Psoas muscle (tissue), 8 donors: ENCODE data around the gene FAM131B. TPM values are rescaled to one million over a fixed set of nuclear protein-coding genes. Genes with fewer than 3 reads are reported as not detected.

Experiments
- ATAC-seq, 4 donors: fragments of 200-7000 bp; cut with Tn5 transposase; one replicate each; pipeline ENCODE4 v1.9.1; 2020; ENCODE audit warnings: moderate library complexity in 3 of 4, mild to moderate bottlenecking in 2 of 4
- DNase-seq, 2 donors: peaks; one replicate each; pipeline ENCODE4 v3.0.0-alpha.2; 2020
- H3K27ac ChIP-seq: fragments of 200-600 bp; one replicate; pipeline ENCODE4 v1.8.0; 2022
- H3K27me3 ChIP-seq, 3 donors: fragments of 200-600 bp in 1 of 3; one replicate each; pipeline versions ENCODE4 v1.6.1 to v1.8.0; 2013 to 2022; ENCODE audit warnings: low read length in 2 of 3, mild to moderate bottlenecking in 2 of 3, moderate library complexity in 1 of 3; ENCODE audit not compliant: insufficient read depth in 3 of 3
- H3K36me3 ChIP-seq, 2 donors: fragments of 200-600 bp in 1 of 2; one replicate each; pipeline versions ENCODE4 v1.6.1 to v1.8.0; 2013 to 2022; ENCODE audit warnings: low read depth in 1 of 2, mild to moderate bottlenecking in 1 of 2, moderate library complexity in 1 of 2; ENCODE audit not compliant: insufficient read depth in 1 of 2
- H3K4me1 ChIP-seq: fragments of 200-600 bp; one replicate; pipeline ENCODE4 v1.8.0; 2022
- H3K4me3 ChIP-seq: fragments of 200-600 bp; one replicate; pipeline ENCODE4 v1.8.0; 2022; ENCODE audit warnings: mild to moderate bottlenecking
- H3K9me3 ChIP-seq: fragments of 200-600 bp; one replicate; pipeline ENCODE4 v1.8.0; 2022
- CTCF ChIP-seq: fragments of 200-600 bp; IDR thresholded peaks from one replicate; pipeline ENCODE4 v1.8.0; 2022; ENCODE audit warnings: antibody characterized with exemption
- WGBS, 3 donors: extraction: QIAGEN DNeasy Blood & Tissue Kit; methylation state at CpG; one replicate each; pipeline versions ENCODE4 v1.1.6 to v1.1.7; 2013; 5-methylcytosine and 5-hydroxymethylcytosine counted together
- intact Hi-C, 2 donors: fragments of 100-400 bp; cut with DNase I; formaldehyde crosslinking; loops; one replicate each; pipeline versions ENCODE4 v1.11.0 to v1.14.2; 2022
- long read RNA-seq, 2 donors: library from polyadenylated mRNA; unstranded; transcript quantifications; one replicate each; pipeline ENCODE4 v2.0.0, GENCODE V29; 2021
- polyA plus RNA-seq, 3 donors: library from polyadenylated mRNA; stranded (reverse); fragments of 200-250 nt; gene quantifications; one replicate each; pipeline ENCODE4 v1.2.3, GENCODE V29; 2013
- total RNA-seq, 4 donors: library from RNA; stranded (reverse); fragmentation: NEBNext Ultra II Directional in 2 of 4; extraction: Animal tissue kit (Norgen Biotek cat#: 25700) in 2 of 4; gene quantifications; one replicate each; pipeline versions ENCODE4 v1.2.1 to v1.2.4, GENCODE V29; 2021 to 2023
- donor health status: healthy with polysubstance abuse.
- donor health status: DM: no; HTN: no; CAD: no; lungs with moderate emphysema.
- donor health status: Bipolar disorder and iron deficiency.
- donor health status: healthy.
- donor health status: DM: yes; HTN: yes; CAD: no.
- donor health status: DM: no; HTN: no; CAD: no.
- donor health status: DM: no; HTN: no; CAD: no.
- donor health status: DM: yes; HTN: yes; CAD: no.

The FAM131B gene
- total RNA-seq (1 to 10 TPM in 1 of 4 donors, under 1 TPM in 3; 0.25 to 1.0 (median 0.61) TPM), polyA plus RNA-seq (under 1 TPM; 0.13 to 0.27 (median 0.21) TPM)
- long read RNA-seq, donor 1: 0 reads
- long read RNA-seq, donor 2, partial matches to known transcripts: 0 of 1 reads
- long read RNA-seq, donor 2, other reads (novel, unspliced or antisense): 1 of 1 reads

- Histone ChIP-seq H3K9me3 (no peaks in the 10 kb centered on the region), H3K27ac (no peak within 1 kb of the TSS), H3K4me3 (peak within 1 kb of the TSS; percentile 69), H3K36me3 (no peaks in the 10 kb centered on the region), H3K27me3 (peaks cover 0 to 42% (median 15%) of the 10 kb centered on the region in 3 donors), H3K4me1 (no peaks in the 10 kb centered on the region)
- ATAC-seq (peak; percentile 36 to 58 (median 43)), DNase-seq (no peak)
- TF ChIP-seq CTCF: no peak
- 0 to 1% (median 1%) methylated on average over 39 to 106 of the region's 112 CpGs for WGBS, 3 donors
- intact Hi-C loops: no loop called here
These were observed at the start of gene FAM131B for GRCh38 chr7:143362131-143363015. FAM131B (minus strand) TSS chr7:143362713; CDS start chr7:143362603, 110 bp downstream.

- no peaks in the 10 kb centered on the region for H3K4me1 ChIP-seq
- no peak overlapping the region for H3K27ac ChIP-seq
- no peaks in the 10 kb centered on the region for H3K27me3 ChIP-seq
- 82 to 84% (median 82%) methylated on average over 5 of the region's 5 CpGs for WGBS, 3 donors
- DNase-seq (no peak), ATAC-seq (no peak)
- no peaks in the 10 kb centered on the region for H3K9me3 ChIP-seq
- intact Hi-C loops: loop anchor here in 1 of 2 donors (2.0 to 5.0 kb wide), 2 partner anchors 105 to 169 kb away; no protein-coding TSS in a partner anchor
- H3K4me3 ChIP-seq: no peak overlapping the region
- H3K36me3 ChIP-seq: no peaks in the 10 kb centered on the region
- TF ChIP-seq CTCF: no peak
These were observed 49.6 kb upstream of the FAM131B start for GRCh38 chr7:143411976-143412708.

GRCh38 chr7:143410521-143411004 lies 48.0 kb upstream of the FAM131B start:
- no peak for TF ChIP-seq CTCF
- H3K9me3 ChIP-seq: no peaks in the 10 kb centered on the region
- DNase-seq (no peak), ATAC-seq (peak in 2 of 4 donors; percentile 13 to 57)
- no peak overlapping the region for H3K27ac ChIP-seq
- intact Hi-C loops: loop anchor here in 1 of 2 donors (2.0 to 5.0 kb wide), 2 partner anchors 103 to 168 kb away; no protein-coding TSS in a partner anchor
- H3K4me3 ChIP-seq: no peak overlapping the region
- H3K4me1 ChIP-seq: no peaks in the 10 kb centered on the region
- H3K27me3 ChIP-seq: no peaks in the 10 kb centered on the region
- WGBS, 3 donors: 36 to 51% (median 39%) methylated on average over 6 of the region's 6 CpGs
- H3K36me3 ChIP-seq: no peaks in the 10 kb centered on the region

GRCh38 chr7:143408686-143409561 lies 46.4 kb upstream of the FAM131B start, which contains the start of gene EPHA1:
EPHA1 (minus strand) TSS chr7:143408856; CDS start chr7:143408805, 51 bp downstream.
- TF ChIP-seq CTCF: no peak
- WGBS, 3 donors: 23 to 40% (median 33%) methylated on average over 13 to 39 of the region's 39 CpGs
- Histone ChIP-seq H3K4me3 (no peak within 1 kb of the TSS), H3K4me1 (no peaks in the 10 kb centered on the region), H3K27ac (no peak within 1 kb of the TSS), H3K36me3 (no peaks in the 10 kb centered on the region), H3K27me3 (no peaks in the 10 kb centered on the region), H3K9me3 (no peaks in the 10 kb centered on the region)
- ATAC-seq: no peak
- intact Hi-C loops: loop anchor here in 1 of 2 donors (5.0 kb wide), 1 partner anchor 617 kb away; no protein-coding TSS in a partner anchor
- DNase-seq: no peak
